ENCODE results near the gene GPD2. TPM values are rescaled to one million over a fixed set of nuclear protein-coding genes. Genes with fewer than 3 reads are reported as not detected.
A peak's percentile ranks its signal among the peaks of the same experiment; 100 is the strongest.

GPD2 gene
- polyA plus RNA-seq, 1 donor (not counting 4 experiments of a cell fraction or from before 2014, with no cell fraction given), result 27.6 TPM

- peaks cover 0 to 5% of the 10 kb centered on the region in 2 experiments for H3K36me3 ChIP-seq (ENCODE audit: control insufficient read depth in 2 of 2, extremely low read depth in 1 of 2, insufficient read depth in 2 of 2, low read length in 2 of 2)
- TF ChIP-seq EZH2 (IDR thresholded peaks at IDR 0.05; ENCODE audit: low read length) (no peak), CTCF (optimal IDR thresholded peaks at IDR 0.05 in 1 of 3, IDR thresholded peaks at IDR 0.05 in 1 of 3, conservative IDR thresholded peaks at IDR 0.05 in 1 of 3; ENCODE audit: extremely low read depth in 1 of 3, insufficient read depth in 2 of 3, low read length in 3 of 3) (no peak)
- H4K20me1 ChIP-seq (ENCODE audit: control insufficient read depth, extremely low read depth, insufficient read depth, low read length), result no peaks in the 10 kb centered on the region
- H3K4me2 ChIP-seq (ENCODE audit: control insufficient read depth, extremely low read depth, insufficient read depth, low read depth, low read length), result peak overlapping the region; percentile 78
- no peaks in the 10 kb centered on the region for H3K9me1 ChIP-seq (ENCODE audit: control insufficient read depth, extremely low read depth, insufficient read depth, low read length)
- peak overlapping the region; percentile 77 for H3K9ac ChIP-seq (ENCODE audit: control insufficient read depth, extremely low read depth, insufficient read depth, low read length)
- H2AFZ ChIP-seq (ENCODE audit: control insufficient read depth, low read length), result peak overlapping the region; percentile 23
- no peaks in the 10 kb centered on the region for H3K9me3 ChIP-seq (ENCODE audit: control insufficient read depth, low read depth, low read length)
- H3K79me2 ChIP-seq (ENCODE audit: control insufficient read depth, insufficient read depth, low read length), result peaks cover 38% of the 10 kb centered on the region
- H3K4me1 ChIP-seq (ENCODE audit: control insufficient read depth, extremely low read depth, insufficient read depth, low read length), result peaks cover 23% of the 10 kb centered on the region
- peak overlapping the region; percentile 58 to 72 (median 59) for H3K4me3 ChIP-seq (ENCODE audit: control insufficient read depth in 2 of 3, extremely low read depth in 1 of 3, insufficient read depth in 2 of 3, low read depth in 1 of 3, low read length in 3 of 3)
- DNase-seq (ENCODE audit: low read depth, low spot score) (no peak), FAIRE-seq (no peak)
- peak overlapping the region; percentile 86 for H3K27ac ChIP-seq (ENCODE audit: control insufficient read depth, insufficient read depth, low read length)
- dilution Hi-C loops (cut with MboI; ENCODE audit: extremely low pct_ligation_motif_present, low sequenced_read_pairs), result no loop called here
- no peaks in the 10 kb centered on the region for H3K27me3 ChIP-seq (ENCODE audit: control insufficient read depth, extremely low read depth, insufficient read depth, low read length)
These were observed 1.2 kb downstream of the GPD2 start for GRCh38 chr2:156437272-156437930.

- dilution Hi-C loops (cut with MboI; ENCODE audit: extremely low pct_ligation_motif_present, low sequenced_read_pairs), result no loop called here
- Histone ChIP-seq H3K9me1 (ENCODE audit: control insufficient read depth, extremely low read depth, insufficient read depth, low read length) (no peaks in the 10 kb centered on the region), H3K79me2 (ENCODE audit: control insufficient read depth, insufficient read depth, low read length) (peaks cover 41% of the 10 kb centered on the region), H3K4me3 (ENCODE audit: control insufficient read depth in 2 of 3, extremely low read depth in 1 of 3, insufficient read depth in 2 of 3, low read depth in 1 of 3, low read length in 3 of 3) (peak overlapping the region in 2 of 3 experiments; percentile 58 to 72), H3K4me2 (ENCODE audit: control insufficient read depth, extremely low read depth, insufficient read depth, low read depth, low read length) (peak overlapping the region; percentile 78), H2AFZ (ENCODE audit: control insufficient read depth, low read length) (peak overlapping the region; percentile 23), H3K27ac (ENCODE audit: control insufficient read depth, insufficient read depth, low read length) (peak overlapping the region; percentile 86), H3K36me3 (ENCODE audit: control insufficient read depth in 2 of 2, extremely low read depth in 1 of 2, insufficient read depth in 2 of 2, low read length in 2 of 2) (peaks cover 0 to 5% of the 10 kb centered on the region in 2 experiments), H3K4me1 (ENCODE audit: control insufficient read depth, extremely low read depth, insufficient read depth, low read length) (peaks cover 23% of the 10 kb centered on the region), H3K9me3 (ENCODE audit: control insufficient read depth, low read depth, low read length) (no peaks in the 10 kb centered on the region), H3K27me3 (ENCODE audit: control insufficient read depth, extremely low read depth, insufficient read depth, low read length) (no peaks in the 10 kb centered on the region), H4K20me1 (ENCODE audit: control insufficient read depth, extremely low read depth, insufficient read depth, low read length) (no peaks in the 10 kb centered on the region), H3K9ac (ENCODE audit: control insufficient read depth, extremely low read depth, insufficient read depth, low read length) (peak overlapping the region; percentile 77)
- peak; percentile 64 for DNase-seq (ENCODE audit: low read depth, low spot score)
- peak; percentile 90 for FAIRE-seq
- TF ChIP-seq EZH2 (IDR thresholded peaks at IDR 0.05; ENCODE audit: low read length) (no peak), CTCF (optimal IDR thresholded peaks at IDR 0.05 in 1 of 3, IDR thresholded peaks at IDR 0.05 in 1 of 3, conservative IDR thresholded peaks at IDR 0.05 in 1 of 3; ENCODE audit: extremely low read depth in 1 of 3, insufficient read depth in 2 of 3, low read length in 3 of 3) (no peak)
These were observed 1.8 kb downstream of the GPD2 start for GRCh38 chr2:156437931-156438410.

Measured in keratinocyte (primary cell).